ENCODE measurements around the gene EPB41.

DNA sequence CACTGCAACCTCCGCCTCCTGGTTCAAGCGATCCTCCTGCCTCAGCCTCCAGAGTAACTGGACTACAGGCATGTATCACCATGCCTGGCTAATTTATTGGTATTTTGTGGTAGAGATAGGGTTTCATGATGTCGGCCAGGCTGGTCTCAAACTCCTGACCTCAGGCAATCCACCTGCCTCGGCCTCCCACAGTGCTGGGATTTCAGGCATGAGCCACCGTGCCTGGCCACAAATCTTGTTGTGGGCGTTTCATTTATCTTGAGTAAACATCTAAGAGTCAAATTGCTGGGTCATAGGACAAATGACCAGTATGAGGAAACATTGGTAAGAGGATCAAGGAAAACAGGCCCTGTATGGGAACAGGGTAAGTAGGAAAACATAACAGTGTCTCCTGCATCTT is 191.5 kb downstream of the EPB41 start:
- TF ChIP-seq CTCF (IDR thresholded peaks at IDR 0.05) (no peak), POLR2A (IDR thresholded peaks at IDR 0.05) (no peak)

Measured in esophagus squamous epithelium (tissue), 4 donors.